Naive thymus-derived CD8-positive, alpha-beta T cell (primary cell): Measurements from ENCODE around the gene NRCAM. TPM values are rescaled to one million over a fixed set of nuclear protein-coding genes. Genes with fewer than 3 reads are reported as not detected.

Experiments
- ATAC-seq, 2 donors: fragments of 150-1000 bp; cut with Tn5 transposase in 1 of 2; sonication (Bioruptor Pico), chemical (Tn5 transposase) in 1 of 2; 1 replicate in 1 of 2; 2 replicates in 1 of 2; pipeline ENCODE4 v1.10.0; 2021; ENCODE audit warnings: mild to moderate bottlenecking in 2 of 2, moderate library complexity in 2 of 2
- POLR2A ChIA-PET: fragments of 350-600 bp; sonication (Branson Sonifier 250); formaldehyde crosslinking; loops from one replicate; lab custom pipeline; 2021; ENCODE audit warnings: antibody characterized with exemption; lab: Charles Lee
- DNase-seq, 10 donors: peaks; one replicate each; pipeline versions ENCODE4 v3.0.0 to v3.0.0-alpha.2; 2020 to 2022
- H3K27ac Mint-ChIP-seq, 10 donors: one replicate each; pipeline ENCODE4 v1.8.0; 2020 to 2022; ENCODE audit warnings: mild to moderate bottlenecking in 10 of 10, mixed read lengths in 10 of 10, moderate library complexity in 4 of 10, inconsistent platforms in 1 of 10
- H3K27me3 Mint-ChIP-seq, 5 donors: one replicate each; pipeline ENCODE4 v1.8.0; 2021 to 2022; ENCODE audit warnings: mixed read lengths in 5 of 5
- H3K36me3 Mint-ChIP-seq, 3 donors: one replicate each; pipeline ENCODE4 v1.8.0; 2020 to 2022; ENCODE audit warnings: mixed read lengths in 3 of 3, mild to moderate bottlenecking in 2 of 3, inconsistent platforms in 1 of 3
- H3K4me1 Mint-ChIP-seq, 4 donors: one replicate each; pipeline ENCODE4 v1.8.0; 2021 to 2022; ENCODE audit warnings: mixed read lengths in 4 of 4
- H3K4me3 Mint-ChIP-seq, 10 donors: one replicate each; pipeline ENCODE4 v1.8.0; 2020 to 2022; ENCODE audit warnings: mild to moderate bottlenecking in 10 of 10, mixed read lengths in 10 of 10, moderate library complexity in 6 of 10, inconsistent platforms in 1 of 10
- H3K9me3 Mint-ChIP-seq, 9 donors: one replicate each; pipeline ENCODE4 v1.8.0; 2020 to 2022; ENCODE audit warnings: mixed read lengths in 9 of 9, mild to moderate bottlenecking in 3 of 9, inconsistent platforms in 1 of 9, moderate library complexity in 1 of 9
- polyA plus RNA-seq, 3 donors: library from polyadenylated mRNA; unstranded; fragments of 300-500 nt; fragmentation: Illumina TruSeq; gene quantifications; one replicate each; pipeline ENCODE4 v1.2.3, GENCODE V29; 2021
- total RNA-seq, 8 experiments: library from RNA in 2 of 8; stranded (reverse) in 2 of 8; gene quantifications; one replicate each; pipeline ENCODE4 v1.2.3 and lab custom pipeline; 2021 to 2026

NRCAM gene
- total and polyA plus RNA-seq, 5 experiments from 2014 or later = 11.1 to 46.6 (median 18.2) TPM

- Mint-ChIP-seq H3K9me3 (peaks cover 0 to 12% (median 0%) of the 10 kb centered on the region in 9 donors), H3K4me1 (peaks cover 0 to 3% (median 0%) of the 10 kb centered on the region in 4 donors), H3K36me3 (peaks cover 0 to under 1% (median 0%) of the 10 kb centered on the region in 3 donors), H3K27me3 (peaks cover 0 to 3% (median 0%) of the 10 kb centered on the region in 5 donors), H3K27ac (no peak overlapping the region), H3K4me3 (no peak overlapping the region)
- POLR2A ChIA-PET = no interaction called here
- DNase-seq (no peak), ATAC-seq (no peak)
Measured at GRCh38 chr7:108164946-108165345, 291.3 kb downstream of the NRCAM start.

- Mint-ChIP-seq H3K27ac (peak overlapping the region in 1 of 10 donors; percentile 69), H3K27me3 (peaks cover 0 to 4% (median 0%) of the 10 kb centered on the region in 5 donors), H3K9me3 (peaks cover 0 to 12% (median 0%) of the 10 kb centered on the region in 9 donors), H3K4me3 (no peak overlapping the region), H3K36me3 (peaks cover 0 to 5% (median 4%) of the 10 kb centered on the region in 3 donors), H3K4me1 (peaks cover 0 to 3% (median 0%) of the 10 kb centered on the region in 4 donors)
- POLR2A ChIA-PET = no interaction called here
- no peak for ATAC-seq
- DNase-seq = no peak
Measured at GRCh38 chr7:108164342-108164741, 291.9 kb downstream of the NRCAM start.

- Mint-ChIP-seq H3K27ac (no peak overlapping the region), H3K4me3 (no peak overlapping the region), H3K4me1 (peaks cover 0 to 3% (median 0%) of the 10 kb centered on the region in 4 donors), H3K36me3 (peaks cover 0 to 41% (median 33%) of the 10 kb centered on the region in 3 donors), H3K9me3 (peaks cover 0 to 9% (median 0%) of the 10 kb centered on the region in 9 donors), H3K27me3 (peaks cover 0 to 6% (median 0%) of the 10 kb centered on the region in 5 donors)
- no peak for ATAC-seq
- POLR2A ChIA-PET = no interaction called here
- DNase-seq = no peak
Measured at GRCh38 chr7:108158776-108159175, 297.5 kb downstream of the NRCAM start.

- Mint-ChIP-seq H3K9me3 (no peaks in the 10 kb centered on the region), H3K4me1 (no peaks in the 10 kb centered on the region)
Measured at GRCh38 chr7:108157606-108158335, 298.5 kb downstream of the NRCAM start.

GRCh38 chr7:108156897-108157605 is 299.2 kb downstream of the NRCAM start:
- no peak for DNase-seq
- no peaks in the 10 kb centered on the region for H3K9me3 Mint-ChIP-seq
- H3K4me1 Mint-ChIP-seq = no peaks in the 10 kb centered on the region
- H3K36me3 Mint-ChIP-seq = peaks cover 0 to 49% (median 33%) of the 10 kb centered on the region in 3 donors
- H3K27ac Mint-ChIP-seq = no peak overlapping the region
- POLR2A ChIA-PET = no interaction called here
- peaks cover 0 to 6% (median 0%) of the 10 kb centered on the region in 5 donors for H3K27me3 Mint-ChIP-seq
- no peak for ATAC-seq
- no peak overlapping the region for H3K4me3 Mint-ChIP-seq

More at GRCh38 chr7:108157606-108158335, 298.5 kb downstream of the NRCAM start:
- no peak overlapping the region for H3K27ac Mint-ChIP-seq
- no peak overlapping the region for H3K4me3 Mint-ChIP-seq
- POLR2A ChIA-PET = no interaction called here
- H3K36me3 Mint-ChIP-seq = peaks cover 0 to 44% (median 33%) of the 10 kb centered on the region in 3 donors
- ATAC-seq (no peak), DNase-seq (no peak)
- peaks cover 0 to 6% (median 0%) of the 10 kb centered on the region in 5 donors for H3K27me3 Mint-ChIP-seq

- Mint-ChIP-seq H3K4me1 (no peaks in the 10 kb centered on the region), H3K27ac (no peak overlapping the region), H3K36me3 (peaks cover 0 to 60% (median 26%) of the 10 kb centered on the region in 3 donors), H3K27me3 (no peaks in the 10 kb centered on the region), H3K4me3 (no peak overlapping the region), H3K9me3 (no peaks in the 10 kb centered on the region)
- POLR2A ChIA-PET = no interaction called here
- no peak for DNase-seq
- no peak for ATAC-seq
Measured at GRCh38 chr7:108152198-108152597, 304.0 kb downstream of the NRCAM start.

GRCh38 chr7:108149908-108150307 is 306.3 kb downstream of the NRCAM start:
- no peak for ATAC-seq
- H3K36me3 Mint-ChIP-seq = peaks cover 0 to 52% (median 14%) of the 10 kb centered on the region in 3 donors

GRCh38 chr7:108149119-108149518 is 307.1 kb downstream of the NRCAM start:
- POLR2A ChIA-PET = no interaction called here
- no peak for ATAC-seq
- no peaks in the 10 kb centered on the region for H3K4me1 Mint-ChIP-seq
- no peaks in the 10 kb centered on the region for H3K9me3 Mint-ChIP-seq
- DNase-seq = no peak
- H3K27me3 Mint-ChIP-seq = no peaks in the 10 kb centered on the region
- peaks cover 0 to 47% (median 7%) of the 10 kb centered on the region in 3 donors for H3K36me3 Mint-ChIP-seq
- H3K4me3 Mint-ChIP-seq = no peak overlapping the region
- H3K27ac Mint-ChIP-seq = no peak overlapping the region

More at GRCh38 chr7:108149908-108150307, 306.3 kb downstream of the NRCAM start:
- no peak overlapping the region for H3K27ac Mint-ChIP-seq
- no peaks in the 10 kb centered on the region for H3K4me1 Mint-ChIP-seq
- POLR2A ChIA-PET = no interaction called here
- no peaks in the 10 kb centered on the region for H3K9me3 Mint-ChIP-seq
- no peaks in the 10 kb centered on the region for H3K27me3 Mint-ChIP-seq
- no peak for DNase-seq
- H3K4me3 Mint-ChIP-seq = no peak overlapping the region

GRCh38 chr7:108147031-108147563 is 309.1 kb downstream of the NRCAM start:
- Mint-ChIP-seq H3K9me3 (no peaks in the 10 kb centered on the region), H3K4me3 (no peak overlapping the region), H3K4me1 (no peaks in the 10 kb centered on the region), H3K27me3 (no peaks in the 10 kb centered on the region), H3K36me3 (peaks cover 0 to 37% (median 7%) of the 10 kb centered on the region in 3 donors), H3K27ac (peak overlapping the region in 1 of 10 donors; percentile 21)
- DNase-seq (no peak), ATAC-seq (no peak)
- POLR2A ChIA-PET = no interaction called here

- H3K36me3 Mint-ChIP-seq = peaks cover 0 to 36% (median 7%) of the 10 kb centered on the region in 3 donors
- peak in 1 of 2 donors; percentile 36 for ATAC-seq
- no peaks in the 10 kb centered on the region for H3K27me3 Mint-ChIP-seq
- POLR2A ChIA-PET = no interaction called here
- H3K4me1 Mint-ChIP-seq = no peaks in the 10 kb centered on the region
- peak in 9 of 10 donors; percentile 4 to 63 (median 33) for DNase-seq
- no peaks in the 10 kb centered on the region for H3K9me3 Mint-ChIP-seq
- no peak overlapping the region for H3K27ac Mint-ChIP-seq
- no peak overlapping the region for H3K4me3 Mint-ChIP-seq
Measured at GRCh38 chr7:108146070-108146842, 310.0 kb downstream of the NRCAM start.

GRCh38 chr7:108145401-108145800 is 310.8 kb downstream of the NRCAM start:
- Mint-ChIP-seq H3K36me3 (peaks cover 0 to 35% (median 6%) of the 10 kb centered on the region in 3 donors), H3K4me1 (no peaks in the 10 kb centered on the region), H3K4me3 (no peak overlapping the region), H3K27ac (no peak overlapping the region), H3K9me3 (no peaks in the 10 kb centered on the region), H3K27me3 (peaks cover 0 to 2% (median 0%) of the 10 kb centered on the region in 5 donors)
- POLR2A ChIA-PET = no interaction called here
- no peak for ATAC-seq
- DNase-seq = no peak

- H3K27ac Mint-ChIP-seq = no peak overlapping the region
- no peak for DNase-seq
- H3K4me3 Mint-ChIP-seq = no peak overlapping the region
- POLR2A ChIA-PET = no interaction called here
- no peaks in the 10 kb centered on the region for H3K9me3 Mint-ChIP-seq
- peaks cover 0 to 30% (median 1%) of the 10 kb centered on the region in 3 donors for H3K36me3 Mint-ChIP-seq
- H3K4me1 Mint-ChIP-seq = no peaks in the 10 kb centered on the region
- ATAC-seq = no peak
- H3K27me3 Mint-ChIP-seq = peaks cover 0 to 5% (median 0%) of the 10 kb centered on the region in 5 donors
Measured at GRCh38 chr7:108144931-108145330, 311.3 kb downstream of the NRCAM start.
